Neural cell (in vitro differentiated cells): ENCODE data around the gene ZNF14. TPM values are rescaled to one million over a fixed set of nuclear protein-coding genes. Genes with fewer than 3 reads are reported as not detected.
"Not testable (repeated sequence)": the region's sequence is repeated elsewhere in the genome, so short reads cannot be mapped to it uniquely, and the experiment has no call there.

Source experiments
- H2AFZ ChIP-seq: fragments of 200-600, 300-800 bp; sonication (generic), shearing (Covaris generic); 2 replicates; pipeline ENCODE4 v1.6.0; 2014; ENCODE audit warnings: low read depth, mild to moderate bottlenecking, antibody characterized with exemption, low read length, moderate library complexity
- H3F3A ChIP-seq: fragments of 200-600 bp; shearing (Covaris generic); 2 replicates; pipeline ENCODE4 v1.6.1; 2016; ENCODE audit warnings: mild to moderate bottlenecking, moderate library complexity, mixed read lengths, antibody characterized with exemption, low read length; ENCODE audit not compliant: insufficient read depth, poor library complexity, severe bottlenecking
- H3K27ac ChIP-seq: fragments of 200-600, 300-800 bp; sonication (generic), shearing (Covaris generic); 2 replicates; pipeline ENCODE4 v1.5.1; 2014; ENCODE audit warnings: mild to moderate bottlenecking, low read length, moderate library complexity
- H3K27me3 ChIP-seq: fragments of 300-800, 200-600 bp; sonication (generic), shearing (Covaris generic); 2 replicates; pipeline ENCODE4 v1.6.0; 2014; ENCODE audit warnings: mild to moderate bottlenecking, low read depth, low read length, moderate library complexity; ENCODE audit not compliant: insufficient read depth
- H3K36me3 ChIP-seq: fragments of 300-800, 200-600 bp; sonication (generic), shearing (Covaris generic); 2 replicates; pipeline ENCODE4 v1.5.1; 2014; ENCODE audit warnings: mild to moderate bottlenecking, antibody characterized with exemption, low read length, moderate library complexity; ENCODE audit not compliant: insufficient read depth
- H3K4me2 ChIP-seq: fragments of 300-800, 200-600 bp; sonication (generic), shearing (Covaris generic); 2 replicates; pipeline ENCODE4 v1.6.0; 2014; ENCODE audit warnings: mild to moderate bottlenecking, low read length
- H3K4me3 ChIP-seq: fragments of 300-800, 200-600 bp; sonication (generic), shearing (Covaris generic); 2 replicates; pipeline ENCODE4 v1.5.1; 2014; ENCODE audit warnings: mild to moderate bottlenecking, low read length, moderate library complexity
- H3K79me2 ChIP-seq: fragments of 200-600 bp; shearing (Covaris generic); replicated peaks from 2 replicates; pipeline ENCODE4 v1.6.0; 2014; ENCODE audit warnings: mild to moderate bottlenecking, low read length, moderate library complexity; ENCODE audit not compliant: insufficient read depth
- H3K9ac ChIP-seq: fragments of 300-800, 200-600 bp; sonication (generic), shearing (Covaris generic); 2 replicates; pipeline ENCODE4 v1.6.1; 2016; ENCODE audit warnings: mild to moderate bottlenecking, low read length, mixed read lengths
- H3K9me2 ChIP-seq: fragments of 200-600 bp; shearing (Covaris generic); 2 replicates; pipeline ENCODE4 v1.6.1; 2016; ENCODE audit warnings: mild to moderate bottlenecking, low read length, mixed read lengths; ENCODE audit not compliant: insufficient read depth
- H3K9me3 ChIP-seq: fragments of 200-600, 300-800 bp; sonication (generic), shearing (Covaris generic); 2 replicates; pipeline ENCODE4 v1.6.1; 2016; ENCODE audit warnings: mild to moderate bottlenecking, mixed run types, low read length, moderate library complexity, mixed read lengths
- H4K20me1 ChIP-seq: fragments of 200-600 bp; shearing (Covaris generic); 2 replicates; pipeline ENCODE4 v1.6.1; 2016; ENCODE audit warnings: mild to moderate bottlenecking, mixed run types; ENCODE audit not compliant: insufficient read depth
- EP300 ChIP-seq: fragments of 450-650 bp; conservative IDR thresholded peaks from 2 replicates; pipeline ENCODE4 v1.6.1; 2014; ENCODE audit warnings: antibody characterized with exemption, mild to moderate bottlenecking, moderate library complexity; ENCODE audit not compliant: poor library complexity, severe bottlenecking
- EZH2 ChIP-seq: fragments of 200-600, 300-800 bp; shearing (Covaris generic), sonication (generic); IDR thresholded peaks from 2 replicates; pipeline ENCODE4 v1.6.1; 2014; ENCODE audit warnings: antibody characterized with exemption, low read length, borderline replicate concordance, mild to moderate bottlenecking; ENCODE audit not compliant: insufficient read depth, poor library complexity, severe bottlenecking
- MXI1 ChIP-seq: fragments of 450-650 bp; conservative IDR thresholded peaks from 2 replicates; pipeline ENCODE4 v1.6.1; 2014; ENCODE audit warnings: antibody characterized with exemption, mild to moderate bottlenecking; ENCODE audit not compliant: poor library complexity, severe bottlenecking
- POLR2AphosphoS5 ChIP-seq: IDR thresholded peaks from 2 replicates; pipeline ENCODE4 v1.6.1; 2012
- RAD21 ChIP-seq: fragments of 450-650 bp; conservative IDR thresholded peaks from 2 replicates; pipeline ENCODE4 v1.6.1; 2014; ENCODE audit warnings: antibody characterized with exemption, mild to moderate bottlenecking, moderate library complexity
- SMC3 ChIP-seq: fragments of 450-650 bp; conservative IDR thresholded peaks from 2 replicates; pipeline ENCODE4 v1.6.1; 2014; ENCODE audit warnings: antibody characterized with exemption, mild to moderate bottlenecking, moderate library complexity; ENCODE audit not compliant: poor library complexity
- TAF1 ChIP-seq: IDR thresholded peaks from 2 replicates; pipeline ENCODE4 v1.6.1; 2012; ENCODE audit warnings: low read depth
- polyA minus RNA-seq: library from RNA; depleted of rRNA, polyadenylated mRNA; stranded (reverse); fragments of >200 nt; gene quantifications from 2 replicates; pipeline ENCODE4 v1.2.3, GENCODE V29; 2014
- polyA plus RNA-seq: library from polyadenylated mRNA; depleted of rRNA; stranded (reverse); fragments of >200 nt; gene quantifications from 2 replicates; pipeline ENCODE4 v1.2.3, GENCODE V29; 2014
- TF ChIP-seq, protein P1 (sequence below): fragments of 450-650 bp; IDR thresholded peaks from 2 replicates; pipeline ENCODE4 v1.5.1; 2014; ENCODE audit warnings: antibody characterized with exemption, mild to moderate bottlenecking, moderate library complexity; ENCODE audit not compliant: poor library complexity, severe bottlenecking
- TF ChIP-seq, protein P2 (sequence below): IDR thresholded peaks from 2 replicates; pipeline ENCODE4 v1.6.1; 2012; ENCODE audit warnings: borderline replicate concordance

The ZNF14 gene
- polyA plus RNA-seq = 5.8 and 8.2 TPM in 2 replicates
- polyA minus RNA-seq = 41.9 and 48.4 TPM in 2 replicates

DNA sequence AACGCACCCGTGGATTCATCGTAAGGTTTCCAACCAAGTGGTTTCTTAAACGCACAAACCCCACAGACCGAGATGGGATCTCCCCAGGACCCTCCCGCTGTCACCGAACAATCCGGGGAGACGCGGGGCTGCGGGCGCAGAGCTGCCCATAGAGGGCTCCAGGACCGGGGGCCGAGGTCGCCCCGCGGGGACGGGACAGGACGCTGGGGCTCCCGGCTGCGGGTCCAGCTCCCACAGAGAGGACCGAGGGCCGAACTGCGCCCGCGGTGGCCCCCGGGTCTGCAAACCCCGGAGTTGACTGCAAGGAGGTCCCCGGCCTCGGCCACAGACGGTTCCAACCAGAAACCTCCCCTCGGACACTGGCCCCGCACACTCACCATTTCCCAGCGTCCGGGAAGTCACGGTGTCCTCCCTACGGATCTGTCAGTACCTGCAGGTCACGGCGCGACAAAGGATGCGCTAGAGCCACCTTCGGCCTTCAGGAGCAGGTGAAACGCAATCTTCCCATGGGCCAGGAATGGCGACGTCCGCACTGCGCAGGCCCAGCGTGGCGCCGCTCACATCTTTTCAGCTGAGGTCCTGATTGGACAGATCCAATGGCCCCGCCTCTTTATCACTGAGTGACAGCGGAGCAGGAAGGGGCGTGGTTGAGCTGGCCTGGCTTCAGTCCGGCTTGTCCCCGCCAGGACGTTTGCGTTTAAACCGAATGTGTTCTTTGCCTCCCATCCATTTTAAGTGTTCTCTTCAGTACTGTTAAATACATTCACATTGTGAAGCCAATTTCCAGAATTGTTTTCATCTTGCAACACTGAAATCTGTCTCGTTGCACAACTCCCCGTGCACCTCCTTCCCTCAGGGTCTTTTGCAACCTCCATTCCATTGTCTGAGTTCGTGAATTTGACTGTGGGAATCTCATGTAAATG, at the start of gene ZNF14:
TSS of gene ZNF14 (minus strand) at position 534 of the 923 bp plus-strand sequence. CDS start at position 380, 154 bp downstream.
- H3F3A ChIP-seq = no peaks in the 10 kb centered on the region
- H3K36me3 ChIP-seq = no peaks in the 10 kb centered on the region
- H3K9me2 ChIP-seq = no peaks in the 10 kb centered on the region
- peak; percentile 98 for TF ChIP-seq POLR2AphosphoS5
- peak; percentile 67 for TF ChIP-seq MXI1
- TF ChIP-seq EZH2 = no peak
- TF ChIP-seq RAD21 = no peak
- TF ChIP-seq TAF1 = peak; percentile 96
- TF ChIP-seq, protein P1, sequence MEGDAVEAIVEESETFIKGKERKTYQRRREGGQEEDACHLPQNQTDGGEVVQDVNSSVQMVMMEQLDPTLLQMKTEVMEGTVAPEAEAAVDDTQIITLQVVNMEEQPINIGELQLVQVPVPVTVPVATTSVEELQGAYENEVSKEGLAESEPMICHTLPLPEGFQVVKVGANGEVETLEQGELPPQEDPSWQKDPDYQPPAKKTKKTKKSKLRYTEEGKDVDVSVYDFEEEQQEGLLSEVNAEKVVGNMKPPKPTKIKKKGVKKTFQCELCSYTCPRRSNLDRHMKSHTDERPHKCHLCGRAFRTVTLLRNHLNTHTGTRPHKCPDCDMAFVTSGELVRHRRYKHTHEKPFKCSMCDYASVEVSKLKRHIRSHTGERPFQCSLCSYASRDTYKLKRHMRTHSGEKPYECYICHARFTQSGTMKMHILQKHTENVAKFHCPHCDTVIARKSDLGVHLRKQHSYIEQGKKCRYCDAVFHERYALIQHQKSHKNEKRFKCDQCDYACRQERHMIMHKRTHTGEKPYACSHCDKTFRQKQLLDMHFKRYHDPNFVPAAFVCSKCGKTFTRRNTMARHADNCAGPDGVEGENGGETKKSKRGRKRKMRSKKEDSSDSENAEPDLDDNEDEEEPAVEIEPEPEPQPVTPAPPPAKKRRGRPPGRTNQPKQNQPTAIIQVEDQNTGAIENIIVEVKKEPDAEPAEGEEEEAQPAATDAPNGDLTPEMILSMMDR = peak; percentile 44
- no peak for TF ChIP-seq SMC3
- TF ChIP-seq, protein P2, sequence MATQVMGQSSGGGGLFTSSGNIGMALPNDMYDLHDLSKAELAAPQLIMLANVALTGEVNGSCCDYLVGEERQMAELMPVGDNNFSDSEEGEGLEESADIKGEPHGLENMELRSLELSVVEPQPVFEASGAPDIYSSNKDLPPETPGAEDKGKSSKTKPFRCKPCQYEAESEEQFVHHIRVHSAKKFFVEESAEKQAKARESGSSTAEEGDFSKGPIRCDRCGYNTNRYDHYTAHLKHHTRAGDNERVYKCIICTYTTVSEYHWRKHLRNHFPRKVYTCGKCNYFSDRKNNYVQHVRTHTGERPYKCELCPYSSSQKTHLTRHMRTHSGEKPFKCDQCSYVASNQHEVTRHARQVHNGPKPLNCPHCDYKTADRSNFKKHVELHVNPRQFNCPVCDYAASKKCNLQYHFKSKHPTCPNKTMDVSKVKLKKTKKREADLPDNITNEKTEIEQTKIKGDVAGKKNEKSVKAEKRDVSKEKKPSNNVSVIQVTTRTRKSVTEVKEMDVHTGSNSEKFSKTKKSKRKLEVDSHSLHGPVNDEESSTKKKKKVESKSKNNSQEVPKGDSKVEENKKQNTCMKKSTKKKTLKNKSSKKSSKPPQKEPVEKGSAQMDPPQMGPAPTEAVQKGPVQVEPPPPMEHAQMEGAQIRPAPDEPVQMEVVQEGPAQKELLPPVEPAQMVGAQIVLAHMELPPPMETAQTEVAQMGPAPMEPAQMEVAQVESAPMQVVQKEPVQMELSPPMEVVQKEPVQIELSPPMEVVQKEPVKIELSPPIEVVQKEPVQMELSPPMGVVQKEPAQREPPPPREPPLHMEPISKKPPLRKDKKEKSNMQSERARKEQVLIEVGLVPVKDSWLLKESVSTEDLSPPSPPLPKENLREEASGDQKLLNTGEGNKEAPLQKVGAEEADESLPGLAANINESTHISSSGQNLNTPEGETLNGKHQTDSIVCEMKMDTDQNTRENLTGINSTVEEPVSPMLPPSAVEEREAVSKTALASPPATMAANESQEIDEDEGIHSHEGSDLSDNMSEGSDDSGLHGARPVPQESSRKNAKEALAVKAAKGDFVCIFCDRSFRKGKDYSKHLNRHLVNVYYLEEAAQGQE = peak; percentile 91
- TF ChIP-seq EP300 = peak; percentile 16
- H3K9me3 ChIP-seq = peaks cover 11% of the 10 kb centered on the region
- H3K4me2 ChIP-seq = peak within 1 kb of the TSS; percentile 70
- H4K20me1 ChIP-seq = no peaks in the 10 kb centered on the region
- peak within 1 kb of the TSS; percentile 93 for H3K27ac ChIP-seq
- peak within 1 kb of the TSS; percentile 97 for H3K9ac ChIP-seq
- H3K4me3 ChIP-seq = peak within 1 kb of the TSS; percentile 99
- peak within 1 kb of the TSS; percentile 92 for H2AFZ ChIP-seq
- H3K27me3 ChIP-seq = no peaks in the 10 kb centered on the region
- peaks cover 50% of the 10 kb centered on the region for H3K79me2 ChIP-seq

DNA sequence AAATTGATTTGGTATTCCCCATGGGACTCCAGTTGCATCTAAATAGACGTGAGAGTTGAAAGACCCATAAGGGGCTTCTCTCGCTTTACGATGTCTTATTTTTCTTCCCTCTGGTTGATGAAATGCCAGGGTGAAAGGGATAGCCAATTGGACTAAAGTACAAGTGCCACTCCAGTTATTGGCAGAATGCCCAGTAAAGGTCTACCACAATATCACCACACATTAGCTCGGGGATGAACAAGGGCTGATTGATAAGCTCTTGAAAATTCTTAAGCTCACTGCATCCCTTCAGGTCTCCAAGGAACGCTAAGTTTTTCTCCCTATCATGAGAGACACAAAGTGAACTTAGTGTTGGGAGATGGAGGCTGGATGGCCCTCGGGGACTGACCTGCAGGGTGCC, 48.9 kb upstream of the ZNF14 start:
- H3K79me2 ChIP-seq, H2AFZ ChIP-seq, H3F3A ChIP-seq: not testable (repeated sequence)

More for the DNA sequence above, 48.9 kb upstream of the ZNF14 start:
- not testable (repeated sequence) for H3K36me3 ChIP-seq, H3K27me3 ChIP-seq, H3K4me3 ChIP-seq, H3K27ac ChIP-seq, H3K9me2 ChIP-seq, H3K9ac ChIP-seq, H4K20me1 ChIP-seq, H3K9me3 ChIP-seq, H3K4me2 ChIP-seq
